HEK293 (cell line): ENCODE measurements around the gene METAP1.

Experiments
- CTCF ChIA-PET: fragments of 350-600 bp; formaldehyde crosslinking; extraction: SDS; loops from one replicate; lab custom pipeline; 2021; ENCODE audit warnings: antibody characterized with exemption; lab: Yijun Ruan, JAX
- POLR2A ChIA-PET: fragments of 300-600 bp; formaldehyde crosslinking; extraction: SDS; loops from one replicate; lab custom pipeline; 2020; ENCODE audit warnings: antibody characterized with exemption, inconsistent platforms; lab: Yijun Ruan, JAX
- H3K27ac ChIP-seq: fragments of 200-500 bp; sonication (Bioruptor generic); 2 replicates; pipeline ENCODE4 v1.5.1; 2014; ENCODE audit warnings: low read depth, low read length, control low read depth, inconsistent platforms; ENCODE audit errors: extremely low read depth
- H3K36me3 ChIP-seq, 2 experiments: fragments of 200-500 bp in 1 of 2; sonication (Bioruptor generic) in 1 of 2; 1 replicate in 1 of 2; 2 replicates in 1 of 2; pipeline ENCODE4 v1.5.1; 2014 to 2017; ENCODE audit warnings: inconsistent platforms in 2 of 2, low read length in 2 of 2; ENCODE audit not compliant: control insufficient read depth in 2 of 2, insufficient read depth in 1 of 2
- H3K4me1 ChIP-seq: fragments of 200-500 bp; sonication (Bioruptor generic); 2 replicates; pipeline ENCODE4 v1.5.1; 2014; ENCODE audit warnings: mild to moderate bottlenecking, low read length, inconsistent platforms; ENCODE audit not compliant: control insufficient read depth, insufficient read depth
- H3K4me3 ChIP-seq: 2 replicates; pipeline ENCODE4 v1.5.1; 2011; ENCODE audit warnings: low read depth, mild to moderate bottlenecking, control low read depth, low read length, moderate library complexity
- H3K9me3 ChIP-seq: fragments of 200-500 bp; sonication (Bioruptor generic); 2 replicates; pipeline ENCODE4 v1.5.1; 2014; ENCODE audit warnings: low read depth, low read length, inconsistent platforms; ENCODE audit not compliant: control insufficient read depth, insufficient read depth
- HOXA7 ChIP-seq: sonication (generic); formaldehyde crosslinking; IDR thresholded peaks from 2 replicates; pipeline ENCODE4 v1.8.1; 2022; ENCODE audit warnings: missing genetic modification reagents, borderline replicate concordance
- HOXC10 ChIP-seq: sonication (generic); formaldehyde crosslinking; IDR thresholded peaks from 2 replicates; pipeline ENCODE4 v1.8.1; 2023; ENCODE audit warnings: mild to moderate bottlenecking, missing genetic modification reagents
- HOXD13 ChIP-seq: sonication (generic); formaldehyde crosslinking; IDR thresholded peaks from 2 replicates; pipeline ENCODE4 v1.8.0; 2022; ENCODE audit warnings: missing genetic modification reagents, borderline replicate concordance
- KLF17 ChIP-seq: fragments of 450-650 bp; formaldehyde crosslinking; IDR thresholded peaks from 2 replicates; pipeline ENCODE4 v1.5.1; 2016; ENCODE audit warnings: missing biosample characterization, missing genetic modification characterization
- OVOL3 ChIP-seq: fragments of 450-650 bp; formaldehyde crosslinking; IDR thresholded peaks from 2 replicates; pipeline ENCODE4 v1.5.1; 2016; ENCODE audit warnings: missing biosample characterization, missing genetic modification characterization
- REPIN1 ChIP-seq: fragments of 450-650 bp; formaldehyde crosslinking; IDR thresholded peaks from 2 replicates; pipeline ENCODE4 v1.5.1; 2017; ENCODE audit warnings: missing biosample characterization, missing genetic modification characterization, low read depth
- SCRT1 ChIP-seq: fragments of 450-650 bp; formaldehyde crosslinking; IDR thresholded peaks from 2 replicates; pipeline ENCODE4 v1.5.1; 2016; ENCODE audit warnings: missing biosample characterization, missing genetic modification characterization, borderline replicate concordance
- SP7 ChIP-seq: fragments of 450-650 bp; formaldehyde crosslinking; IDR thresholded peaks from 2 replicates; pipeline ENCODE4 v1.5.1; 2016; ENCODE audit warnings: missing biosample characterization, missing genetic modification characterization
- TSHZ1 ChIP-seq: fragments of 450-650 bp; formaldehyde crosslinking; IDR thresholded peaks from 2 replicates; pipeline ENCODE4 v1.5.1; 2016; ENCODE audit warnings: missing biosample characterization, missing genetic modification characterization, borderline replicate concordance
- WT1 ChIP-seq: fragments of 450-650 bp; formaldehyde crosslinking; IDR thresholded peaks from 2 replicates; pipeline ENCODE4 v1.5.1; 2016; ENCODE audit warnings: missing biosample characterization, missing genetic modification characterization
- YY1 ChIP-seq: fragments of 450-650 bp; formaldehyde crosslinking; IDR thresholded peaks from 2 replicates; pipeline ENCODE4 v1.5.1; 2018; ENCODE audit warnings: missing biosample characterization, missing genetic modification characterization
- ZBTB10 ChIP-seq: fragments of 450-650 bp; formaldehyde crosslinking; IDR thresholded peaks from 2 replicates; pipeline ENCODE4 v1.5.1; 2016; ENCODE audit warnings: missing biosample characterization, missing genetic modification characterization
- ZBTB17 ChIP-seq: fragments of 450-650 bp; formaldehyde crosslinking; IDR thresholded peaks from 2 replicates; pipeline ENCODE4 v1.5.1; 2016; ENCODE audit warnings: missing biosample characterization, missing genetic modification characterization
- ZBTB21 ChIP-seq: fragments of 450-650 bp; formaldehyde crosslinking; IDR thresholded peaks from 2 replicates; pipeline ENCODE4 v1.5.1; 2017; ENCODE audit warnings: missing biosample characterization, missing genetic modification characterization
- ZBTB7A ChIP-seq: fragments of 450-650 bp; formaldehyde crosslinking; IDR thresholded peaks from 2 replicates; pipeline ENCODE4 v1.5.1; 2016; ENCODE audit warnings: low read depth, missing biosample characterization, missing genetic modification characterization
- ZFP3 ChIP-seq: fragments of 450-650 bp; formaldehyde crosslinking; IDR thresholded peaks from 2 replicates; pipeline ENCODE4 v1.5.1; 2016; ENCODE audit warnings: low read depth, missing biosample characterization, missing genetic modification characterization
- ZFP41 ChIP-seq: fragments of 450-650 bp; formaldehyde crosslinking; IDR thresholded peaks from 2 replicates; pipeline ENCODE4 v1.5.1; 2016; ENCODE audit warnings: missing biosample characterization, missing genetic modification characterization, borderline replicate concordance
- ZNF23 ChIP-seq: fragments of 450-650 bp; formaldehyde crosslinking; IDR thresholded peaks from 2 replicates; pipeline ENCODE4 v1.5.1; 2016; ENCODE audit warnings: missing biosample characterization, missing genetic modification characterization, borderline replicate concordance
- ZNF350 ChIP-seq: fragments of 450-650 bp; formaldehyde crosslinking; IDR thresholded peaks from 2 replicates; pipeline ENCODE4 v1.5.0; 2017; ENCODE audit warnings: missing biosample characterization, mild to moderate bottlenecking, missing genetic modification characterization
- ZNF391 ChIP-seq: fragments of 450-650 bp; formaldehyde crosslinking; IDR thresholded peaks from 2 replicates; pipeline ENCODE4 v1.5.1; 2016; ENCODE audit warnings: low read depth, missing biosample characterization, missing genetic modification characterization, borderline replicate concordance
- ZNF501 ChIP-seq: fragments of 450-650 bp; formaldehyde crosslinking; IDR thresholded peaks from 2 replicates; pipeline ENCODE4 v1.5.1; 2016; ENCODE audit warnings: missing biosample characterization, missing genetic modification characterization
- ZNF585B ChIP-seq: fragments of 450-650 bp; formaldehyde crosslinking; IDR thresholded peaks from 2 replicates; pipeline ENCODE4 v1.5.1; 2016; ENCODE audit warnings: missing biosample characterization, missing genetic modification characterization
- ZNF639 ChIP-seq: fragments of 450-650 bp; formaldehyde crosslinking; IDR thresholded peaks from 2 replicates; pipeline ENCODE4 v1.5.1; 2016; ENCODE audit warnings: missing biosample characterization, missing genetic modification characterization
- ZNF660 ChIP-seq: fragments of 450-650 bp; IDR thresholded peaks from 2 replicates; pipeline ENCODE4 v1.5.1; 2018; ENCODE audit warnings: missing biosample characterization, mild to moderate bottlenecking, missing genetic modification characterization
- ZNF704 ChIP-seq: fragments of 450-650 bp; formaldehyde crosslinking; IDR thresholded peaks from 2 replicates; pipeline ENCODE4 v1.5.1; 2016; ENCODE audit warnings: missing biosample characterization, missing genetic modification characterization
- ZNF785 ChIP-seq: fragments of 450-650 bp; formaldehyde crosslinking; IDR thresholded peaks from 2 replicates; pipeline ENCODE4 v1.5.1; 2016; ENCODE audit warnings: missing biosample characterization, missing genetic modification characterization
- ZNF830 ChIP-seq: fragments of 450-650 bp; IDR thresholded peaks from 2 replicates; pipeline ENCODE4 v1.5.0; 2018; ENCODE audit warnings: missing biosample characterization, missing genetic modification characterization, low read depth, mild to moderate bottlenecking, moderate library complexity

METAP1 gene

GRCh38 chr4:99008051-99008450 lies 12.5 kb downstream of the METAP1 start (continued):
- TF ChIP-seq ZFP41 (no peak), ZNF501 (tag by site-specific recombination) (no peak), ZNF585B (no peak), ZNF704 (no peak)

- TF ChIP-seq SP7 (no peak), ZBTB7A (tag by site-specific recombination) (no peak), SCRT1 (tag by site-specific recombination) (no peak), ZBTB21 (tag by site-specific recombination) (no peak), ZBTB17 (no peak), ZNF350 (tag by site-specific recombination) (no peak), REPIN1 (no peak), ZFP3 (tag by site-specific recombination) (no peak), ZNF639 (no peak), ZNF830 (tag by site-specific recombination) (no peak), YY1 (tag by site-specific recombination) (no peak), HOXA7 (no peak), HOXC10 (CRISPR knock-in tag) (no peak), ZNF785 (tag by site-specific recombination) (no peak), OVOL3 (tag by site-specific recombination) (no peak)
- Histone ChIP-seq H3K27ac (no peak overlapping the region), H3K9me3 (no peaks in the 10 kb centered on the region), H3K4me3 (no peak overlapping the region), H3K4me1 (no peaks in the 10 kb centered on the region), H3K36me3 (no peaks in the 10 kb centered on the region)
- CTCF ChIA-PET = interaction anchor here (0.7 kb wide), 1 partner anchor 44 kb away, joined by 4 read pairs; no protein-coding TSS in a partner anchor
- POLR2A ChIA-PET = no interaction called here
Measured at GRCh38 chr4:99011910-99012309, 16.4 kb downstream of the METAP1 start.

GRCh38 chr4:99013402-99013843 lies 17.9 kb downstream of the METAP1 start:
- H3K4me3 ChIP-seq = no peak overlapping the region
- POLR2A ChIA-PET = no interaction called here
- H3K9me3 ChIP-seq = no peaks in the 10 kb centered on the region
- CTCF ChIA-PET = no interaction called here
- H3K36me3 ChIP-seq = no peaks in the 10 kb centered on the region
- no peaks in the 10 kb centered on the region for H3K4me1 ChIP-seq
- H3K27ac ChIP-seq = no peak overlapping the region
- no peak for TF ChIP-seq WT1 (tag by site-specific recombination)
- TF ChIP-seq ZNF23 (tag by site-specific recombination) = no peak
- no peak for TF ChIP-seq TSHZ1
- no peak for TF ChIP-seq KLF17
- TF ChIP-seq HOXA7 = no peak
- no peak for TF ChIP-seq ZBTB17
- no peak for TF ChIP-seq HOXD13 (CRISPR knock-in tag)
- TF ChIP-seq ZNF660 (tag by site-specific recombination) = no peak
- TF ChIP-seq ZNF391 = no peak
- no peak for TF ChIP-seq ZBTB10 (tag by site-specific recombination)
